H1 (cell line): ENCODE results near the gene FEV. TPM values are rescaled to one million over a fixed set of nuclear protein-coding genes. Genes with fewer than 3 reads are reported as not detected.

ENCODE experiments used
- CTCF ChIA-PET: fragments of 300-600 bp; sonication (Branson Sonifier 250); formaldehyde crosslinking; loops from one replicate; lab custom pipeline; 2021; ENCODE audit not compliant: partially characterized antibody; lab: Charles Lee
- POLR2A ChIA-PET: fragments of 300-600 bp; sonication (Branson Sonifier 250); formaldehyde crosslinking; loops from one replicate; lab custom pipeline; 2021; ENCODE audit warnings: inconsistent platforms; ENCODE audit not compliant: partially characterized antibody; lab: Charles Lee
- DNase-seq, 2 experiments: peaks; one replicate each; pipeline versions ENCODE4 v3.0.0 to v3.0.0-alpha.2; 2010 to 2022; ENCODE audit warnings: low spot score in 2 of 2, low read depth in 1 of 2, mixed read lengths in 1 of 2
- FAIRE-seq: peaks from 2 replicates; lab custom pipeline; 2011; peaks lifted over from hg19 to GRCh38; lab: Jason Lieb, UNC
- H2AFZ ChIP-seq: 2 replicates; pipeline ENCODE4 v1.8.1; 2012; ENCODE audit warnings: low read length, inconsistent platforms
- H2AK5ac ChIP-seq: 2 replicates; pipeline ENCODE4 v1.6.1; 2013; ENCODE audit warnings: low read depth, low read length
- H2BK120ac ChIP-seq: replicated peaks from 2 replicates; pipeline ENCODE3; 2013; ENCODE audit warnings: low read depth, low read length, inconsistent platforms
- H2BK12ac ChIP-seq: 2 replicates; pipeline ENCODE4 v1.6.1; 2013; ENCODE audit warnings: low read depth, low read length
- H2BK15ac ChIP-seq: 2 replicates; pipeline ENCODE4 v1.6.1; 2013; ENCODE audit warnings: low read length
- H2BK20ac ChIP-seq: 2 replicates; pipeline ENCODE4 v1.6.1; 2013; ENCODE audit warnings: low read length
- H2BK5ac ChIP-seq: 2 replicates; pipeline ENCODE4 v1.6.1; 2013; ENCODE audit warnings: low read depth, low read length
- H3K14ac ChIP-seq: 2 replicates; pipeline ENCODE4 v1.6.1; 2013; ENCODE audit warnings: inconsistent platforms; ENCODE audit not compliant: insufficient read length
- H3K18ac ChIP-seq: 2 replicates; pipeline ENCODE4 v1.6.1; 2013; ENCODE audit warnings: low read length; ENCODE audit errors: extremely low read depth
- H3K23ac ChIP-seq: 2 replicates; pipeline ENCODE4 v1.6.1; 2013; ENCODE audit warnings: inconsistent platforms; ENCODE audit not compliant: insufficient read length
- H3K23me2 ChIP-seq: 2 replicates; pipeline ENCODE4 v1.6.1; 2013; ENCODE audit warnings: low read depth, low read length
- H3K27ac ChIP-seq: 2 replicates; pipeline ENCODE4 v1.6.1; 2011; ENCODE audit warnings: low read depth, low read length, inconsistent platforms
- H3K27me3 ChIP-seq, 4 experiments: replicated peaks in 1 of 4; 1 replicate in 1 of 4; 2 replicates in 3 of 4; pipeline versions ENCODE4 v1.6.1 to v1.8.1; 2011 to 2013; ENCODE audit warnings: low read length in 3 of 4, mild to moderate bottlenecking in 3 of 4, inconsistent platforms in 2 of 4, mixed read lengths in 2 of 4, moderate library complexity in 1 of 4; ENCODE audit not compliant: control insufficient read depth in 3 of 4, insufficient read depth in 3 of 4; ENCODE audit errors: extremely low read depth in 1 of 4
- H3K36me3 ChIP-seq, 4 experiments: 2 replicates each; pipeline versions ENCODE4 v1.6.1 to v1.8.1; 2011 to 2013; ENCODE audit warnings: mild to moderate bottlenecking in 4 of 4, low read length in 3 of 4, moderate library complexity in 2 of 4, control low read depth in 1 of 4, inconsistent platforms in 1 of 4; ENCODE audit not compliant: insufficient read depth in 4 of 4, control insufficient read depth in 2 of 4
- H3K4ac ChIP-seq: replicated peaks from 2 replicates; pipeline ENCODE3; 2013; ENCODE audit warnings: low read length, low read depth, mixed read lengths, inconsistent platforms; ENCODE audit not compliant: insufficient read length
- H3K4me1 ChIP-seq, 4 experiments: replicated peaks in 1 of 4; 1 replicate in 1 of 4; 2 replicates in 3 of 4; pipeline versions ENCODE4 v1.6.1 to v1.8.1; 2011 to 2013; ENCODE audit warnings: low read length in 3 of 4, inconsistent platforms in 2 of 4, mixed read lengths in 1 of 4; ENCODE audit not compliant: insufficient read depth in 4 of 4, control insufficient read depth in 3 of 4
- H3K4me2 ChIP-seq, 2 experiments: 2 replicates each; pipeline versions ENCODE4 v1.6.1 to v1.8.1; 2011 to 2013; ENCODE audit warnings: low read depth in 2 of 2, low read length in 2 of 2, control low read depth in 1 of 2, inconsistent platforms in 1 of 2, mild to moderate bottlenecking in 1 of 2; ENCODE audit not compliant: insufficient read depth in 1 of 2
- H3K4me3 ChIP-seq, 4 experiments: fragments of 200-600, 300-600 bp in 1 of 4; sonication (generic), shearing (Covaris generic), sonication (Bioruptor Twin) in 1 of 4; 2 replicates each; pipeline versions ENCODE4 v1.5.1 to v1.8.1; 2011 to 2016; ENCODE audit warnings: low read length in 4 of 4, low read depth in 3 of 4, control low read depth in 2 of 4, inconsistent platforms in 2 of 4, mild to moderate bottlenecking in 2 of 4, mixed read lengths in 1 of 4, moderate library complexity in 1 of 4; ENCODE audit not compliant: insufficient read depth in 2 of 4; ENCODE audit errors: extremely low read depth in 1 of 4
- H3K56ac ChIP-seq: replicated peaks from 2 replicates; pipeline ENCODE3; 2013; ENCODE audit warnings: low read depth, mild to moderate bottlenecking, mixed read lengths, low read length, inconsistent platforms; ENCODE audit not compliant: insufficient read length
- H3K79me1 ChIP-seq: 2 replicates; pipeline ENCODE4 v1.6.1; 2013; ENCODE audit warnings: low read depth, low read length, control low read depth
- H3K79me2 ChIP-seq, 2 experiments: 2 replicates each; pipeline versions ENCODE4 v1.6.1 to v1.8.1; 2012 to 2013; ENCODE audit warnings: low read length in 2 of 2, mild to moderate bottlenecking in 2 of 2, inconsistent platforms in 1 of 2; ENCODE audit not compliant: insufficient read depth in 2 of 2, control insufficient read depth in 1 of 2
- H3K9ac ChIP-seq, 4 experiments: replicated peaks in 1 of 4; 1 replicate in 1 of 4; 2 replicates in 3 of 4; pipeline versions ENCODE4 v1.6.1 to v1.8.1; 2011 to 2013; ENCODE audit warnings: low read depth in 3 of 4, low read length in 3 of 4, control low read depth in 2 of 4, mild to moderate bottlenecking in 2 of 4, moderate library complexity in 2 of 4, inconsistent platforms in 1 of 4; ENCODE audit errors: extremely low read depth in 1 of 4
- H3K9me3 ChIP-seq, 2 experiments: 2 replicates each; pipeline versions ENCODE4 v1.6.1 to v1.8.1; 2012 to 2013; ENCODE audit warnings: mild to moderate bottlenecking in 2 of 2, moderate library complexity in 2 of 2, control low read depth in 1 of 2, inconsistent platforms in 1 of 2, low read depth in 1 of 2, low read length in 1 of 2, mixed read lengths in 1 of 2; ENCODE audit not compliant: insufficient read depth in 2 of 2
- H4K20me1 ChIP-seq, 2 experiments: replicated peaks in 1 of 2; 2 replicates each; pipeline versions ENCODE3 to v1.8.1; 2011 to 2013; ENCODE audit warnings: inconsistent platforms in 2 of 2, low read length in 2 of 2, mild to moderate bottlenecking in 1 of 2; ENCODE audit not compliant: insufficient read depth in 2 of 2, control insufficient read depth in 1 of 2
- H4K5ac ChIP-seq: 2 replicates; pipeline ENCODE4 v1.6.1; 2013; ENCODE audit warnings: low read length, low read depth, mixed read lengths, inconsistent platforms; ENCODE audit not compliant: insufficient read length
- H4K8ac ChIP-seq: 2 replicates; pipeline ENCODE4 v1.8.0; 2013; ENCODE audit warnings: mild to moderate bottlenecking, moderate library complexity, low read length, inconsistent platforms; ENCODE audit not compliant: insufficient read depth; ENCODE audit errors: extremely low read depth
- H4K91ac ChIP-seq: replicated peaks from 2 replicates; pipeline ENCODE3; 2013; ENCODE audit warnings: low read length, mixed read lengths, inconsistent platforms; ENCODE audit not compliant: insufficient read length
- ASH2L ChIP-seq: fragments of 200-600, 300-600 bp; sonication (generic); IDR thresholded peaks from one replicate; pipeline ENCODE4 v1.7.1; 2017; ENCODE audit warnings: low read length
- KDM1A ChIP-seq: fragments of 200-600, 300-600 bp; sonication (generic); IDR thresholded peaks from 2 replicates; pipeline ENCODE4 v1.7.1; 2016; ENCODE audit warnings: mild to moderate bottlenecking, low read length, borderline replicate concordance
- MAFK ChIP-seq: IDR thresholded peaks from 2 replicates; pipeline ENCODE4 v1.6.1; 2012; ENCODE audit warnings: low read depth, mild to moderate bottlenecking, improper control_type of control experiment, low read length
- RXRA ChIP-seq: IDR thresholded peaks from 2 replicates; pipeline ENCODE4 v1.6.1; 2011; ENCODE audit warnings: low read depth, mild to moderate bottlenecking, low read length, moderate library complexity; ENCODE audit not compliant: insufficient read depth
- whole genome bisulfite sequencing, 2 experiments: shearing (Covaris generic) in 1 of 2; methylation state at CpG; one replicate each; pipeline versions ENCODE4 v1.1.6 to v1.1.7; 2013 to 2015; ENCODE audit warnings: low lambda C conversion rate in 2 of 2, mixed read lengths in 2 of 2, inconsistent platforms in 1 of 2, low coverage in 1 of 2, missing lambda C conversion rate in 1 of 2; ENCODE audit not compliant: insufficient replicate concordance in 2 of 2, insufficient coverage in 1 of 2, insufficient read length in 1 of 2; ENCODE audit errors: extremely low coverage in 1 of 2, missing lambda C conversion rate in 1 of 2; 5-methylcytosine and 5-hydroxymethylcytosine counted together
- polyA plus RNA-seq, 7 experiments: library from polyadenylated mRNA; depleted of rRNA in 3 of 7; stranded (reverse) in 5 of 7; unstranded in 2 of 7; fragments of >200 nt in 5 of 7; fragments of 200-250 nt in 2 of 7; gene quantifications; 1 replicate in 5 of 7; 2 replicates in 1 of 7; 4 replicates in 1 of 7; pipeline versions ENCODE4 v1.2.1 to v1.2.3, GENCODE V29; 2011 to 2013; ENCODE audit warnings: missing spikeins in 2 of 7, mixed read lengths in 2 of 7
- total RNA-seq: library from RNA; stranded (reverse); fragmentation: NEBNext Ultra II Directional; extraction: Animal tissue kit (Norgen Biotek cat#: 25700); gene quantifications from 2 replicates; pipeline ENCODE4 v1.2.1, GENCODE V29; 2021

FEV gene
- total and polyA plus RNA-seq, 2 of the 8 experiments (the other 6 are each of a cell fraction or from before 2014, with no cell fraction given) = not detected

- Histone ChIP-seq H3K9ac (no peak overlapping the region), H3K23ac (no peak overlapping the region), H3K14ac (no peak overlapping the region), H3K18ac (no peak overlapping the region)
- no peak for FAIRE-seq
- CTCF ChIA-PET = interaction anchor here (0.6 to 19.5 kb wide), 17 partner anchors 8 to 1896 kb away, joined by 3 to 284 read pairs (median 7); partner anchors contain the start of gene FEV
- TF ChIP-seq KDM1A = no peak
- no peak for TF ChIP-seq ASH2L
- TF ChIP-seq MAFK = no peak
- TF ChIP-seq RXRA = no peak
- TF ChIP-seq, all 59 proteins: peak for 0
- peaks cover 98 to 100% (median 99%) of the 10 kb centered on the region in 4 experiments for H3K27me3 ChIP-seq
- H3K4me2 ChIP-seq = no peak overlapping the region; a peak in 1 of 4 replicates
- H3K4ac ChIP-seq = no peak overlapping the region
- WGBS, 2 experiments = 77% methylated on average over 1 of the region's 4 CpGs; no CpG with 5 or more reads in 1 of the 2 experiments
- no peak for DNase-seq
- H3K79me2 ChIP-seq = no peaks in the 10 kb centered on the region
- no peak overlapping the region for H2BK20ac ChIP-seq
- no peak overlapping the region for H2BK120ac ChIP-seq
- H3K27ac ChIP-seq = no peak overlapping the region
- no peaks in the 10 kb centered on the region for H3K9me3 ChIP-seq
- H2AK5ac ChIP-seq = no peak overlapping the region
- no peak overlapping the region for H2AFZ ChIP-seq
- H4K91ac ChIP-seq = no peak overlapping the region
- H4K8ac ChIP-seq = no peak overlapping the region
- H3K23me2 ChIP-seq = peaks cover 4% of the 10 kb centered on the region; the same call in 1 of the 2 replicates
- H4K5ac ChIP-seq = no peak overlapping the region
- H3K56ac ChIP-seq = no peak overlapping the region
- H4K20me1 ChIP-seq = peaks cover 22 to 23% of the 10 kb centered on the region in 2 experiments
- peaks cover 0 to 11% (median 0%) of the 10 kb centered on the region in 4 experiments; a peak in 1 of 8 replicates for H3K36me3 ChIP-seq
- no peak overlapping the region for H2BK5ac ChIP-seq
- H2BK15ac ChIP-seq = no peak overlapping the region
- peaks cover 0 to 48% (median 28%) of the 10 kb centered on the region in 4 experiments; a peak in 6 of 7 replicates for H3K4me1 ChIP-seq
- H3K79me1 ChIP-seq = no peaks in the 10 kb centered on the region
- no peak overlapping the region for H3K4me3 ChIP-seq
- POLR2A ChIA-PET = no interaction called here
- no peak overlapping the region for H2BK12ac ChIP-seq
Measured at GRCh38 chr2:218996937-218997336, 12.0 kb upstream of the FEV start.
